Stimulated activated CD4-positive, alpha-beta T cell treated with anti-CD3 and anti-CD28 coated beads, Interleukin-2, amount 100 ng/mL, for 24 hours (primary cell): ENCODE measurements around the gene ECHDC3.
"Not testable (repeated sequence)": the region's sequence is repeated elsewhere in the genome, so short reads cannot be mapped to it uniquely, and the experiment has no call there.

Source experiments
- DNase-seq, 2 donors: peaks; one replicate each; pipeline ENCODE4 v3.0.0-alpha.2; 2020

Gene ECHDC3, protein sequence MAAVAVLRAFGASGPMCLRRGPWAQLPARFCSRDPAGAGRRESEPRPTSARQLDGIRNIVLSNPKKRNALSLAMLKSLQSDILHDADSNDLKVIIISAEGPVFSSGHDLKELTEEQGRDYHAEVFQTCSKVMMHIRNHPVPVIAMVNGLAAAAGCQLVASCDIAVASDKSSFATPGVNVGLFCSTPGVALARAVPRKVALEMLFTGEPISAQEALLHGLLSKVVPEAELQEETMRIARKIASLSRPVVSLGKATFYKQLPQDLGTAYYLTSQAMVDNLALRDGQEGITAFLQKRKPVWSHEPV

DNA sequence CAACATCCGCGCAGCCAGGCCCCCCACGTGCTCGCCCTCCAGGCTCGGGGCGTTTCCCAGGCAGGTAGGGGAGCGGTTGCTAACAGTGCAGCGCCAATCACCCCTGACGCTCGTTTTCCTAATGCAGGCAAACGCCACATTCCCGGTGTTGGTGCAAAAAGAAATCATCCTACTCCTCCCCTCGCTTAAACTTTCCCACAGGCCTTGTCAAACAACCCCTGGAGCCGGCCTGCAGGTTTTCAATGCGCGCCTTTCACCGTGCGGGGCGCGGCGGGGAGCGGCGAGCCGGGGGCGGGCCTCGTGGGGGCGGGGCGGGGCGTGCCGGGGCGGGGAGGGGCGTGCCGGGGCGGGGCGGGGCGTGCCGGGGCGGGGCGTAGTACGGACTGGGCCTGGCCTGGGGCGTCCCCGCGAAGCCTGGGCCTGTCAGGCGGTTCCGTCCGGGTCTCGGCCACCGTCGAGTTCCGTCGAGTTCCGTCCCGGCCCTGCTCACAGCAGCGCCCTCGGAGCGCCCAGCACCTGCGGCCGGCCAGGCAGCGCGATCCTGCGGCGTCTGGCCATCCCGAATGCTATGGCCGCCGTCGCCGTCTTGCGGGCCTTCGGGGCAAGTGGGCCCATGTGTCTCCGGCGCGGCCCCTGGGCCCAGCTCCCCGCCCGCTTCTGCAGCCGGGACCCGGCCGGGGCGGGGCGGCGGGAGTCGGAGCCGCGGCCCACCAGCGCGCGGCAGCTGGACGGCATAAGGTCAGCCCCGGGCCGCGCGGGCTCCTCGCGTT lies at the start of gene ECHDC3:
Gene ECHDC3 (plus strand): TSS at position 374 of the 770 bp plus-strand sequence. CDS start 195 bp downstream, at position 569.
- peak; percentile 50 to 60 for DNase-seq

DNA sequence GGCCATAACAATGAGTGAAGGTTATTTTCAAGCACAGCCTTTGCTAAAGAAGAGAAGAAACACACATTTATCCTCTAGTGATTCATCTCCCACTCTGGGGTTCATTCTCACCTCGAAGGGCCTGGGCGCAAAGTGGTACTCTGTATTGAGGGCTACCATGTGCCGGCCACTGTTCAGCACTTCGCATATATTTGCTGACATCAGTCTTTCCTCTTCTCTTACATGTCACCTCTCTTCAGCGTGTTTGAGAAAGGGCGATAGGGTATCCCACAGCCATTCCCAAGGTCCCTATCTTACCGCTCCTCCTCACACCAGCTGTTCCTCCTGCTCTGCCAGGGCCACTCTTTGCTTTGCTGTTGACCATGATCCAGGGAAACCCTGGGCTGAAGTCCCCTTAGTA lies 48.8 kb upstream of the ECHDC3 start:
- no peak for DNase-seq

- DNase-seq, result no peak
Measured at GRCh38 chr10:11695779-11696178, 46.4 kb upstream of the ECHDC3 start.

DNA sequence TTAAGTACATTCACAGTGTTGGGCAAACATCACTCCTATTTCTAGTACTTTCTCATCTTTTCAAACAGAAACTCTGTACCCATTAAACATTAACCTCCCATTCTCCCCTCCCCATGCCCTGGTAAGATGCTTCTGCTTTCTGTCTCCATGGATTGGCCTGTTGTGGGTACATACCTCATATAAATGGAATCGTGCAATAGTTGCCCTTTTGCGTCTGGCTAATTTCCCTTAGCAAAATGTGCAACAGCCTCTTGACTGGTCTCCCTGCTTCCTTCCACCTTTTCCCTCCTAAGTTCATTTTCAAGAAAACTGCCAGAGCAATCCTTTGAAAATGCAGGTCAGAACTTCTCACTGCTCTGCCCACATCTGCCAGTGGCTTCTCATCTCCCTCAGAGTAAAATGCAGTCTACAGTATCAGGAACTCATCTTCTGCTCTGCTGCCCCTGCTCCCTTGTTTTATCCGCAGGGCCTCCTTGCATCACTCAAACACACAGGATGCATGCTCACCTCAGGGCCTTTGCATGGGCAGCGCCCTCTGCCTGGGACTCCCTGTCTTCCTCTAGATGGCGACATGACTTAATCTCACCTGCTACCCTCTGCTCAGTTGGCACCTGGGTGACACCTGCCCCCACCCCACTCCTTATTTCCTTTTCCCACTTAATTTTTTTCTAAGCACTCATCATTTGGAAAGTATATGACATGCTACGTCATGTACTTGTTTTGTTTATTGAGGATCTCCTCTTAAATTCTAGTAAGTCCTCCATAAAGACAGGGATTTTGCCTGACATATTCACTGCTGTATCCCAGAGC lies 44.3 kb upstream of the ECHDC3 start:
- no peak for DNase-seq

DNA sequence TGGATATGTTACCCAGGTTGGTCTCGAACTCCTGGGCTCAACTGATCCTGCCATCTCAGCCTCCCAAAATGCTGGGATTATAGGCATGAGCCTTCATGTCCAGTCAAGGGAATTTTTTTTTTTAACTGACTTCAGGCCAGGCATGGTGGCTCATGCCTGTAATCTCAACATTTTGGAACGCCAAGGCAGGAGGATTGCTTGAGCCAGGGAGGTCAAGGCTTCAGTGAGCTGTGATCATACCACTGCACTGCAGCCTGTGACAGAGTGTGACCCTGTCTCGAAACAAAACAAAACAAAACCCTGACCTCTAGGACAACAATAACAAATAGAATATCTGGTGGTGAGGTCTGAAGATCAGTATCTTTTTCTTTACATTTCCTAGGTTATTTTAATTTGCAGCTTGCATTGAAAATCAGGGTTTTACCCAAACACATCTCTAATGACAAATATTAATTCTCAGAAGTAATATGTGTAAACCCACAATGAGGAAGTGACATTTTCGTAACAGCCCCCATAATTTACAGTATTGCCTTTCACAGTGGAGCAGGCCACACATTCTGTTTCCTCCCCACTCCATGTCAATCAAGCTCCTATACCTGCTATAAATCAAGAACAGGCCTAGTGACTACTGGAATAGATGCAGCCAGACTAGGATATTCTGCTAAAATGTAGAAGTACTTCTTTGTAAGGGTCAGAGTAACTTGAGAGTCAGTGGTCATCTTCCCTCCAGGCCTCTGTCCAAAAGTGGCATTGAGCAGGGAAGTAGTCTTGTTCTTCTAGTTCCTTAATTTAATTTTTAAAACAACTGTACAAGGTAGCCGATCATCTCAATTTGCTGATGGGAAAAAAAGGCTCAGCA lies 43.3 kb upstream of the ECHDC3 start:
- DNase-seq, result no peak

GRCh38 chr10:11699550-11700097 lies 42.6 kb upstream of the ECHDC3 start:
- no peak for DNase-seq

- no peak for DNase-seq
Measured at GRCh38 chr10:11700539-11700938, 41.6 kb upstream of the ECHDC3 start.

DNA sequence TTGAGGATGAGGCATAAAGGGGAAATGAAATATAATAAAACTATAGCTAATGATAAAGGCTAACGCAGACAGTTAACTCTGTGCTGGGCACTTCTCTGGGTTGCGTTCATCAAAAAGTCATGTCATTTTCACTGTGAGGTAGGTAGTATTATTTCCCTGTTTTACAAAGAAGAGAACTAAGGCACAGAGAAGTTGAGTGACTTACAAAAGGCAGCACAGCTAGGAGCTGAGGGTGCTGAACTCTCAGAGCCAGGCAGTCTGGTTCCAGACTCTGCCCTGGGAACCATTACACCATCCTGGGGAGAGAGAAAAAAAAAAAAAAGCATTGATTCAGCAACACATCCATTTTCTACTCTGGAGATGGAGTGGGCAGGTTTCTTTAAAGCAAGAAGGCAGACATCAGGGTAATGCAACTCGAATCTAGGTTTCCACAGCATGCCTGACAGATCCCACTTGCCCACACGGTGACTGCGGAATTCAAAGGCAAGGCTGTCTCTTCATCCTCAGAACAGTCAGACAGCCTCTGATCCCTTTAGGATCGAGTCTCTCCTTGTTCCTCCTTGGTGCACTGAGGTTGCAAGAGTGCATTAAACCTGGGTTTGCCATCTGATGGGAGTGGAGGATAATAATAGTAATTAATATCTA lies 40.6 kb upstream of the ECHDC3 start:
- no peak for DNase-seq

DNA sequence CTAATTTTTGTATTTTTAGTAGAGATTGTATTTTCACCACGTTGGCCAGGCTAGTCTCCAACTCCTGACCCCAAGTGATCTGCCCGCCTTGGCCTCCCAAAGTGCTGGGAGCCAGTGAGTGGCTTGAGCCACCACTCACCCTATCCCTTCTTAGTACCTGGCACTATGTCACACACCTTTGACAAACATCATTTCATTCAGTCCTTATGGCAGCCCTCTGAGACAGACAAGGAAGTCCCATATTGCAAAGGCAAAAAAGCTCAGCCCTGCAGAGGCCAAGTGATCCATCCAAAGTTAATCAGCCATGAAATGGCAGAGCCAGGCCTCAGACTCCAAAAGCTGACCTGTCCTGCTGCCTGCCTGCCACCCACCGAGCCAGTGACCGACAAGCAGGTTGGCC lies 39.9 kb upstream of the ECHDC3 start:
- no peak for DNase-seq

DNA sequence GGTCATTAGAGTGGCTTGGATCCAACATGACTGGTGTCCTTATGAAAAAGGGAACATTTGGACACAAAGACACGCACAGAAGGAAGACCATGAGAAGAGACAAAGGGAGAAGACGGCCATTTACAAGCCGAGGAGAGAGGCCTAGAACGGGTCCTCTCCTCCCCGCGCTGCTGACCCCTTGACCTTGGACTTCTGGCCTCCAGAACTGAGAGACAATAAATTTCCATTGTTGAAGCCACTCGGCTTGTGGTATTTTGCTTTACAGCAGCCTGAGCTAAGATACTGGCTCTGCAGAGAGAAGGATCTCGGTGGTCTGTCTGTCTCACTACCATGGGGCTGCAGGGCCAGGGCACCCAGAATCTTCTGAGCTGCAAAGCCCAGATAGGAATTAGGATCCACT lies 38.1 kb upstream of the ECHDC3 start:
- DNase-seq, result no peak

GRCh38 chr10:11705722-11706121 lies 36.5 kb upstream of the ECHDC3 start:
- no peak for DNase-seq

DNA sequence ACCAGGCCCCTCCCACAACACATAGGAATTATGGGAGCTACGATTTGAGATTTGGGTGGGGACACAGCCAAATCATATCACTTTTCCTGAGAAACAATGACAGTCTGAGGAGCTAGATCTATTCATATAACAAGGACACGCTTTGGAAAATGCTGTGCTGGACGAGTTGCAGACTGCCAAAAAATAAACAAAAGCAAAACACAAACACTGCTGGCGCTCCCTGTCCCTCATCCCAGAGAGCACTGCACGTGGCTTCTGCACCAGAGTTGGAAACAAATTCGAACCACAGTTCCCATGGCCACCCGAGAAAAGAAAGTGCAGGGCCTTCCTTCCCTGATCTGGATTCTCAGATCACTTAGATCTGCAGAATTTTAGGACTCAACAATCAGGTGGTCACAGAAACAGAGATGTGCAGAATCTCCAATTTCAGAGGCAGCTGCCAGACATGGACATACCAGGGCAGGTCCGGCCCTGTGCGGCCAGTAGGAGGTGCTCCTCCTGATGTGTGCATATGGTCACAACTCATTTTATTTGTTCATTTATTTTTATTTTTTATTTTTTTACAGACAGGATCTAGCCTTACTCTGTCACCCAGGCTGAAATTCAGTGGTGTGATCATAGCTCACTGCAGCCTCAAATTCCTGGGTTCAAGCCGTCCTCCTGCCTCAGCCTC lies 35.2 kb upstream of the ECHDC3 start:
- DNase-seq, result no peak

DNA sequence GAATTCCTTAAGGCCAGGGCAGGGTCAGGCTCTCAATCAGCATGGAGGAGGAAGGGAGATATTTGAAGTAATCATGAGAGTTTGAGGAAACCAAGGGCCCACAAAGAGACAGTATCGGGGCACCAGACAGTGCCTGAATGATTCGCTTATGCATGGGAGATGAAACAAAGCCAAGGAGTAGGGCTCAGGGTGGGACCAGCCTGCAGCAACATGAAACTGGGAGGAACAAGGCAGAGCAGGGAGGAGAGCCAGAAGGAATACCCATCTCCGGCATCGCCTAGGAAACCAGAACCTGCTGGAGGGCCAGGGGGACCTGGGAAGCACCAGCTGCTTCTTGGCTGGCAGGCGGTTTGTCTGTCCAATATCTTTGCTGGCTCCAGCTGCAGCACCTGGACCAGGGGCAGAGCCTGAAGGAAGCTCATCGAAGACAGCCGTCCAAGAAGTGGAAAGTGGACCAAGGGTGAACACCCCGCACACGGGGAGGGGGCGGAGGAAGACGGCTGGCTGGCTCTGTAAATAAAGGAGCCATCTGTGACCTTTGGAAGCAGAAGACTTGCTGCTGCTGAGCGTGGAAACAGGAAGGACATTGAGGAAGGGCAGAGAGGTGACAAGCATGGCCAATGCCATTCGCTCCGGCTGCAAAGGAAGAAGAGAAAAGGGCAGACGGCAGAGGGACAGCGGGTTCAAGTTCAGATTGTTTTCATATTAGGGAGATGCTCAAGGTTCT lies 34.4 kb upstream of the ECHDC3 start:
- DNase-seq, result no peak

- not testable (repeated sequence) for DNase-seq
Measured at GRCh38 chr10:11708801-11709200, 33.4 kb upstream of the ECHDC3 start.

- DNase-seq, result no peak
Measured at GRCh38 chr10:11712744-11713143, 29.4 kb upstream of the ECHDC3 start.

- peak in 1 of 2 donors; percentile 7 for DNase-seq
Measured at GRCh38 chr10:11713186-11713743, 28.9 kb upstream of the ECHDC3 start.

- no peak for DNase-seq
Measured at GRCh38 chr10:11713963-11714362, 28.2 kb upstream of the ECHDC3 start.

- DNase-seq, result no peak
Measured at GRCh38 chr10:11714750-11715365, 27.3 kb upstream of the ECHDC3 start.

- no peak for DNase-seq
Measured at GRCh38 chr10:11715815-11716494, 26.2 kb upstream of the ECHDC3 start.
